ENCODE results near the gene GRM4.

The GRM4 gene

GRCh38 chr6:34061348-34061747 lies 84.5 kb downstream of the GRM4 start:
- no peak for DNase-seq (ENCODE audit: low spot score)

- DNase-seq (ENCODE audit: low spot score): no peak
Measured at GRCh38 chr6:34059914-34060313, 86.0 kb downstream of the GRM4 start.

GRCh38 chr6:34059136-34059731 lies 86.7 kb downstream of the GRM4 start:
- no peak for DNase-seq (ENCODE audit: low spot score)

- DNase-seq (ENCODE audit: low spot score): no peak
Measured at GRCh38 chr6:34057790-34058189, 88.1 kb downstream of the GRM4 start.

GRCh38 chr6:34057191-34057590 lies 88.7 kb downstream of the GRM4 start:
- no peak for DNase-seq (ENCODE audit: low spot score)

GRCh38 chr6:34056305-34057108 lies 89.4 kb downstream of the GRM4 start:
- no peak for DNase-seq (ENCODE audit: low spot score)

- peak; percentile 49 for DNase-seq (ENCODE audit: low spot score)
Measured at GRCh38 chr6:34055223-34055933, 90.5 kb downstream of the GRM4 start.

GRCh38 chr6:34053721-34054120 lies 92.2 kb downstream of the GRM4 start:
- no peak for DNase-seq (ENCODE audit: low spot score)

- no peak for DNase-seq (ENCODE audit: low spot score)
Measured at GRCh38 chr6:34052918-34053608, 92.8 kb downstream of the GRM4 start.

GRCh38 chr6:34052071-34052825 lies 93.6 kb downstream of the GRM4 start:
- DNase-seq (ENCODE audit: low spot score): no peak

- no peak for DNase-seq (ENCODE audit: low spot score)
Measured at GRCh38 chr6:34051331-34051919, 94.5 kb downstream of the GRM4 start.

GRCh38 chr6:34050691-34051090 lies 95.2 kb downstream of the GRM4 start:
- DNase-seq (ENCODE audit: low spot score): no peak

GRCh38 chr6:34049395-34050342 lies 96.2 kb downstream of the GRM4 start:
- no peak for DNase-seq (ENCODE audit: low spot score)

- no peak for DNase-seq (ENCODE audit: low spot score)
Measured at GRCh38 chr6:34047913-34048867, 97.7 kb downstream of the GRM4 start.

- no peak for DNase-seq (ENCODE audit: low spot score)
Measured at GRCh38 chr6:34046617-34047016, 99.3 kb downstream of the GRM4 start.

GRCh38 chr6:34045771-34046170 lies 100.1 kb downstream of the GRM4 start:
- DNase-seq (ENCODE audit: low spot score): no peak

GRCh38 chr6:34044945-34045595 lies 100.8 kb downstream of the GRM4 start:
- DNase-seq (ENCODE audit: low spot score): no peak

- DNase-seq (ENCODE audit: low spot score): no peak
Measured at GRCh38 chr6:34043359-34043758, 102.5 kb downstream of the GRM4 start.

Data from CD4-positive, alpha-beta T cell treated with Interleukin-6 at 100 ng/mL for 8 hours (primary cell).